NCI-H2081 treated with DMSO at 0.1 percent for 48 hours (cell line): Measurements from ENCODE around the gene SERPINA3.

Experiments
- DNase-seq: peaks from one replicate; lab custom pipeline; 2025; lab: John Stamatoyannopoulos, UW

The SERPINA3 gene

DNA sequence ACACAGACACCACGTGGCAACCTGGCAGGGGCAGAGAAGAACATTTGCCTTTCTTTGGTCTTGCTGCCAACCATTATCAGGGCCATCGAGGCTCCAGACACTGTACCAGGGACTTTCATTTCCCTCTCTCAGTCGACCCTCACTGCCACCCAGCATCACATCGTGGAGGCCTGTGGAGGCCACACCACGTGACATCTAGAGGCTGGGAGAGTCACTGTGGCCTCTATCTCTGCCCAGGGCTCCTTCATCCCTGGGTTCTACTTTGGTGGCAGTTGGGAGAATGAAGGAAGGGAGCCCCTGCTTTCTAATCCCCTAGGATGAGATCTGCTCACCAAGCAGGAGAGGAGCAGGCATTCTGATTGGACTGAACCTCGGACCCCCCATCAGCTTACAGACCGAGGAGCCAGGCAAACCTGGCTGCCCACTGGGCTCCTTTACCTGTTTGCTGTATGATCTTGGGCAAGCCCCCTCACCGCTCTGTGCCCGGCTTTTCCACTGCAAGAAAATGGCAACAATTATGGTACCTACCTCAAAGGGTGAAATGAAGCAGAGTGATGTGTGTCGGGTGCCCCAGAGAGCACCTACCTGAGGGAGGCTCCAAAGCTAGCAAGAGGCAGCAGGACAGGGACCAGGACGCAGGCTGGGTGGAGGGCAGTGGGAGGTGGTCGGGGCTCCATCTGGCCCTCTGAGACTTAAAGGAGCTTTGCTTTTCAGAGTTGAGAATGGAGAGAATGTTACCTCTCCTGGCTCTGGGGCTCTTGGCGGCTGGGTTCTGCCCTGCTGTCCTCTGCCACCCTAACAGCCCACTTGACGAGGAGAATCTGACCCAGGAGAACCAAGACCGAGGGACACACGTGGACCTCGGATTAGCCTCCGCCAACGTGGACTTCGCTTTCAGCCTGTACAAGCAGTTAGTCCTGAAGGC is 1.8 kb downstream of the SERPINA3 start:
- DNase-seq: no peak

DNA sequence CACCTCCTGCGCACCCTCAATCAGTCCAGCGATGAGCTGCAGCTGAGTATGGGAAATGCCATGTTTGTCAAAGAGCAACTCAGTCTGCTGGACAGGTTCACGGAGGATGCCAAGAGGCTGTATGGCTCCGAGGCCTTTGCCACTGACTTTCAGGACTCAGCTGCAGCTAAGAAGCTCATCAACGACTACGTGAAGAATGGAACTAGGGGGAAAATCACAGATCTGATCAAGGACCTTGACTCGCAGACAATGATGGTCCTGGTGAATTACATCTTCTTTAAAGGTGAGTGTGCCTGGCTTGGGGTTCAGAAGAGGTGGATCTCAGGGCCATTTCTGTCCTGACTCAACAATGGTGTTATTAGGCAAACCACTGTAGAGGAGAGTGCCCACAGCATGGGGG is 2.6 kb downstream of the SERPINA3 start:
- no peak for DNase-seq

DNA sequence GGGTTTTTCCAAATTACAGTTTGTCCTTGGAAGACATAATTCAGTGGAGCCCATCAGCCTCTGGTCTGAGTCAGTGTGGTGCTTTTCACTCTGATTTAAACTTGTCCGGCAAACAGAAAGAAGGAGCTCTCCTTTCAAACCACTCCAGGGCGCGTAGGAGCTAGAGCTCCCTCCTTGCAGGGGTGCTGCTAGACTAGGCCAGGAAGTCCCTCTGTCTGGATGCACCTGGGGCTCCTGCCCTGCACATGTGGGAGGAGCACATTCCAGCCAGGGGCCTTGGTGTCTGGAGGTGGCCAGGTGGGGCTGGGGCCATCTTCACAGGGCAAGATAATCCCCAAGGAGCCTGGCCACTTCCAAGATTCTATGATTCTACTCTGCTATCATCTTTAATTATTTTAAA is 3.1 kb downstream of the SERPINA3 start:
- DNase-seq: no peak

DNA sequence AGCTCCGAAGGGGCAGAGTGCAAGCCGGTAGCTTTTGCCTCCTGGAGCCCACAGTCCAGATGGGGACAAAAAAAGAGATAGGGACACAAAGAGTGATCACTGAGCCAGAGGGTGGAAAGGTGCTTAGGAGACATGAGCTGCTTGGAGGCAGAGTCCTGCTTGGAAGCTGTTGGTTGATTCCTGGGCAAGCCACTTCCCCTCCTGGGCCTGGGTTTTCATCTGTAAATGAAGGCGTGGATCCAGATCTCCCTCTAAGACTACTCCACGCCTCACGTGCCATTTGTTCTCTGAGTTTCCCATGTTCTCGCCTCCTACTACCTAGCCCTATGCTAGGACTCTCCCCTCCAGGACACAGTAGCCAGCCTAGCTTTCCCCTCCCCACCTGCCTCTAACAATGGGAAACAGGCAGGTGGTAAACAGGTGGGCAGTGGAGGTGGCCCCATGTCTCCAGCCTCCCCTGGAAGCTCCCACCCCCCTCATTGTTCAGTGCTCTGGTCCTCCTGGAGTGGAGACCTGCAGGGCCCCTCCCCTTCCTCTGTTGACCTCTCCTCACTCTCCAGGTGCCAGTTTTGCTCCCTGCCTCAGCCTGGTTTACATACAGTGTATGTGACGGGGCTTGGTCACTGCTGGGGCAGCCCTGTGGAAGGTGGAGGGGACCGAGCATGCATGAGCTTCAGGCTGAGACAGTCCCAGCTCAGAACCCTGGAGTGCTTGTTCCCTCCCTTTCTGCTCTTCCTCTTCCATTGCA is 3.8 kb downstream of the SERPINA3 start:
- DNase-seq: no peak

DNA sequence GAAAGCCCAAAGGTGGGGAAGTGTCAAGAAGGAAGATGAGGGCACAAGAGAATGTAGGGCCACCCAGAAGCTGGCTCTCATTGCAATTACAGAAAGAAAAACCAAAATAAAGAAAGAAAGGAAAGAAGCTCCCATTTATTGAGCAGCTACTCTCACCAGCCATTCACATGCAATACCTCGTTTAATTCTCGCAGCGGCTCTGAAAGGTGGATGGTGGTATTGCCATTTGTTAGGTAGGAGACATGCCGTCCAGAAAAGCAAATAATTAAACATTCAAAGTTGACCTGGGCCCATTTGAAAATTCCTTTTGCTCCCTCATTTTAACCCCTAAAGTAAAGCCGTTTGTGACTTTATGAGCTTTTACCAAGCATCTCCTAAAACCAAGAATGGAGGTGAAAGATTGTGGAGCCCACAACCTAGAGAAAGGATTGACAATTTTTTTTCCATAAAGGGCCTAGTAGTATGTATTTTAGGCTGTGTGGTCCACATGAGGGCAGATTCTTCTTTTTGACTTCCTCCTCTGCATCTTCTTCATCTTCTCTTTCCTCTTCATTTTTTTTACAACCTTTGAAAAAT is 5.3 kb downstream of the SERPINA3 start:
- no peak for DNase-seq

DNA sequence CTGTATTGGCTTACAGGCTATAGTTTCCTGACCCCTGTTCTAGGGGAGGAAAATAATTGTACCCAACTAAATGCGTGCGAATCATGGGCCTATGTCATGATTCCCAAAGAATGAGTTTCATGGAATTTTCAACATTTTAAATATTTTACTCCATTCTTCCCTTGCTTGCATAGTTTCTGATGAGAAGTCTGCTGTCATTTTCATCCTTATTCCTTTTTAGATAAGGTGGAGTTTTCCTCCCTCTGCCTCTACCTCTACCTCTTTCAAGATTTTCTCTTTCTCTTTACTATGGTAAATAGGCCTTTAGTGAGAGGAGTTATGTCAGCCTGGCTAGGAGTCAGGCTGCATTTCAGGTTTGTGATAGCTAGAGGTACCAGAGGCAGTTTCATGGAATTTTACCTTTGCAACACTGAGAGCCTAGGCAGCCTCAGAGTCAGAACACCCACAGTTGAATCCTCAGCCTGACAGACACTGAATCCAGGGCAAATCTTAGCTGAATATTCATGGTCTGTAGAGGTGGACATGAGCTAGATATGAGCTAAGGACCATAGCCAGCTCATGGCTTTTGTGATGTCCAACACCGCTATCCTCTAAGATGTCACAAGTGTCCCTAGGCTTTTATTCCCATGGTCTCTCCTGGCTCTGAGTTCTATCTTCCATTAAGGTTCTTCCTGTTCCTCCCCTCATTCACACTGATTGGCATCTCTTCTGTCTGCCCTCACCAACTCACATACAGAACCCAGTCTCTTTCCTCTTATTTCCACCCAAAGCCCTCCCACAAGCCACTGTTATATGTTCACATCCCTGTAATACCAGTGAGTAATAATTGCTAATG is 6.0 kb downstream of the SERPINA3 start:
- DNase-seq: no peak

DNA sequence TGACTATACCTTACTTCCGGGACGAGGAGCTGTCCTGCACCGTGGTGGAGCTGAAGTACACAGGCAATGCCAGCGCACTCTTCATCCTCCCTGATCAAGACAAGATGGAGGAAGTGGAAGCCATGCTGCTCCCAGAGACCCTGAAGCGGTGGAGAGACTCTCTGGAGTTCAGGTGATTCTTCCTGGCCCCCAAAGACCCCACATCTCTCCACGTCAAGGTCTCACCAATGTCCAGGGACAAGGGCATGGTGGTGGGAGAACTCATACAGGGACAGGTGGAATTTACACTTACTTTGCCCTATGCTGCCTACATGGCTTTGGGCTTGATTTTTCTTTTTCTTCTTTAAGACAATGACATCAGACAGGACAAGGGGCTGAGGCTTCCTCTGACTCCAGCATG is 7.1 kb downstream of the SERPINA3 start:
- DNase-seq: no peak

DNA sequence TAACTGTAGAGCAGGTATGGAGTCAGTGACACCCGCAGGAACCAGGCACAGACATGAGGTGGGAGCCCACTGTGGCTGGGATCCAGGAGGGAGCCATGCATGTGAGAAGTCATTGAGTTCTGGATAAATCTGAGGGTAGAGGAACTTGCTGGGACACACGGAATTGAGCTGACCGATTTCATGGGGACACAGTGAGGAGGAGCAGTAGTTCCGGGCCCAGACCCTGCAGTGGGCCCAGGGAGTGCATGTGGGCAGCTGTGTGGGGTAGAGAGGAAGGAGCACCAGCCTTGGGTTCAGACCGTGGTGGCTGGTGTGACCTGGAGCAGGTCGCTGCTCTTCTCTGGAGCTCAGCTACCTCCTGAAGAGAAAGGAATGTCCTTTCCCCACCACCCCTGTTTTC is 8.4 kb downstream of the SERPINA3 start:
- DNase-seq: no peak

DNA sequence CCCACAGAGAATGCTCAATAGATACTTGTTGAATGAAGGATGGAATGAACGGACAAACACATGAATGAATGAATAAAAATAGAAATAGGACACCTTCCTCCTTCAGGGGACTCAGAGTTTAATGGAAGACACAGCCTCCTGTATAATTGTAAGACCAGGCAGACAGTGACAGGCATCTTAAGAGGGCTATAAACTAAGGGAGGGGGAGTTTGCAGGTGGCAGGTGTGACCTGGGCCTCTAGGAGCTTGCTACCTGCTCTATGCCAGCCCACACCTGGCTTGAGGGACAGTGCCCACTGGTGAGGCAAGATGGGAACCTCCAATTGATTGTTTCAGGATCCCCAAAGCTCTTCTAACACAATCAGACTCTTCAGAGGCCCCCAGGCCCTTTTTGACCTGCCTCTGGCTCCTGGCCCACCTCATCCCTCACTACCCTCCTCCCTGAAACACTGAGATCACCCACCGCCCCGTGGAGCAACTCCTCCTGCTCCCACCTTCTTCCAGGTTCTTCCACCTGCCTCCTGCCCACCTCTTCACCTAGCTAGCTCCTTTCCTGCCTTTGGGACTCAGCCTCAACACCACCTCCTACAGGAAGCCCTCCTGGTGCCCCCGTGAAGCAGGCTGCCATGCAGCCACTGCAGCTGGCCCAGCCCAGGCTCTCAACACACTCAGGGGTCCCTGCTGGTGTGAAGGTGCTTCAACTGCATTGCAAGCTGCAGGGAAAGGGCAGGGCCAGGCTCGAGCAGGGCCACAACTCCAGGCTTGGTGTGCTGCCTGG is 9.4 kb downstream of the SERPINA3 start:
- no peak for DNase-seq

DNA sequence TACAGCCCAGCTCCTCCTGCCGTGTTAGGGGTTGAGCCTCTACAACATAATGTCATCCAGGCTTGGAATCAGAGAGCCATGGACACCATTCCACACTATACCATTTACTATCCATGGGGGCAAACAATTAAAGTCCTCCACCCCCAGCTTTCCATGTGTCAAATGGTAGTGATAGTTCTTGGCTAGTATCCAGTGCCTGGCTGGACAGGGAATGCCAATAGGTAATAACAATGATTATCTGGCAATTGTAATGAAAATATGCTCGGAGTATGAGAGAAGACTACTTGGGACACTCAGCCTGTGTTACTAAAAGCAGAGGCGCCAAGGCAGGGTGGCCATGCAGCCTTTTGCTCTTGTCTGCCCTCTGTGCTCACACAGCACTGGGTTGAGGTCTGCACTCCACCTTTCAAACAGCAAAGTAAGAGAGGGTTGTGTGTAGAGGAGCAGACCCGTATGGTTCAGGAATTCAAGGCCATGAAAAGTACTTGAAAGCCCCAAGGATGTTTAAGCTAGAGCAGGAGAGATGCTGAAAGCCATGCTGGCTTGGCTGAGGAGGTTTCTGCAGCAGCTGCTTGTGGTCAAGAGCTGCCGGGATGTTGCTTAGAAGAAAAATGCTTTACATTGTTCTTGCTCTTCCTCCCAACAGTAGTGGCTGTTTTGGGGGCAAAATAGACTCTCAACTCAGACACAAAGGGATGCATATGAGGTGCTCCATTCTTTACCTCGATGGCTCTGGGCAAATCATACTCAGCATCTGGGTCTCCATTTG is 10.6 kb downstream of the SERPINA3 start:
- no peak for DNase-seq

DNA sequence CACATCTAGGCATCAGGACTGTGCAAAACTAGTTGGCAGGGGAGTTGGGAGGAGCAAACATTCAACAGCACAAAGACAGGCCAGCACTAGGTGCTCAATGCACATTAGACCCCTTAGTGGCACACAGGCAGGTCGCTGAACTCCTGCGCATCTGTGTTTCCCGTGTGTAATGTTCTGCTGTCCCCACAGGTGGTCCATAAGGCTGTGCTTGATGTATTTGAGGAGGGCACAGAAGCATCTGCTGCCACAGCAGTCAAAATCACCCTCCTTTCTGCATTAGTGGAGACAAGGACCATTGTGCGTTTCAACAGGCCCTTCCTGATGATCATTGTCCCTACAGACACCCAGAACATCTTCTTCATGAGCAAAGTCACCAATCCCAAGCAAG is 11.2 kb downstream of the SERPINA3 start:
- no peak for DNase-seq

DNA sequence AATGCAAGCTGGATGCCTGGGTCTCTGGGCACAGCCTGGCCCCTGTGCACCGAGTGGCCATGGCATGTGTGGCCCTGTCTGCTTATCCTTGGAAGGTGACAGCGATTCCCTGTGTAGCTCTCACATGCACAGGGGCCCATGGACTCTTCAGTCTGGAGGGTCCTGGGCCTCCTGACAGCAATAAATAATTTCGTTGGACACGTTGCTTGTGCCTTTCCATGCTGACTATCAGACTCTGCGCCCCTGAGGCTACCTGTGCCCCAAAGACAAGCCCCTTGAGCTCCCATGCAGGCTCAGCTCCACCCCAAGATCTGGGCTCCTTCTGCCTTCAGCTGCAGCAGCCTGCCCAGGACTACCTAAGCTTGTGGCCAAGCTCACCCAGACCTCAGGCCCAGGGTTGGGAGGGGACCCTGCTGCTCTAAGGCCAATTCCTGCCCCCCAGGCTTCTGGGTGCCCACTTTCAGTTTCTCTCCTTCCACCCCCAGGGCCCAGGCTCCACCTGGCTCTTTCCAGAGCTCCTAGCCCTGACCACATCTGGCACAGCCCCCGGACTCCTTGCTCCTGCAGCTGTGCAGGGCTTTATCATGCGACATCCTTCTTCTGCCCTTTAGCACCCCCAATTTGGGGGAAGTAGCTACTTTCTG is 11.8 kb downstream of the SERPINA3 start:
- no peak for DNase-seq

DNA sequence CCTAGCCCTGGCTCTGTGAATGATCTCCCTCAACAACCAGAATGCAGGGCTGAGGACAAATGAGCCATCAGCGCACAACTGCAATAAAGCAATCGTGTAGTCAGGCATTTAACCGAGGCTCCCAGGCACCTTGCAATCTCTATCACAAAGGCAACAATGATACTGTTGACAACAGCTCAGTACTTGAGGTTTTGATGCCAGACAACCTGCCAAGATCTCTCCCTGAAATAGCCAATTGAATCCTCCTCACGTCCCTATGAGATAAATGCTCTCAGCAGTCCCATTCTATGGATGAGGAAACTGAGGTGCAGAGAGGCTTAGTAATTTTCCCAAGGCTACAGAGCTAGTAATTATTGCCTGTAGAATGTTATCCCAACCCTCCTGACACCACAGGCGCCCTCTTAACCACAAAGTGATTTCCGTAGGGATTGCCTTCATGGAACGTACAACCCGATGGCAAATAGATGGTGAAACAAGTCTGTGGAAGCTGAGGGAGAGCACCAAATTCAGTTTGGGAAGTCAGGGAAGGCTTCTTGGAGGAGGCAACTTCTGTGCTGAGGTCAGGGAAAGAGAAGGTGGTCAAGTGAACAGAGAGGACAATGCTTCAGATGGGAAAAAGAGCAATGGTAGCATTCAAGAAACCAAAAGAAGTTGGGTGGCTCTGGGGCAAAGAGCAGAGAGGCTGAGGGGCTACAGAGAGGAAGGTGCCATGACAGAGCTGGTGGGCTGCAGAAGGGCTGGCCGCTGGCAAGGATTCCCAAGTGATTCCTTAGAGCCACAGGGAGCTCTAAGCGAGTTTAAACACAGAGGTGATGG is 12.6 kb downstream of the SERPINA3 start:
- DNase-seq: no peak

DNA sequence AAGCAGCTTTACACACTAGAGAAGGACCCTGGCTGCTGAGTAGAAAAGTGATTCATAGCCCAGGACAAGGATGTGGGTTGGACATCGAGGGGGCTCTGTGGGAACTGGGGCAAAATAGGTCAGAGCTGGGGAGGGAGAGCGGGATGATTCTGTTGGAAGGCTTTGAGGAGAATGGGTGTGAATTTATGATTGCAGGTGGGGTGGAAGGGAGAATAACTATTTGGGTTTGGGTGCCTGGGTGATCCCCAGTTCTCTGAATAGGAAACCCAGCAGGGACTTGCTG is 13.1 kb downstream of the SERPINA3 start:
- DNase-seq: no peak

DNA sequence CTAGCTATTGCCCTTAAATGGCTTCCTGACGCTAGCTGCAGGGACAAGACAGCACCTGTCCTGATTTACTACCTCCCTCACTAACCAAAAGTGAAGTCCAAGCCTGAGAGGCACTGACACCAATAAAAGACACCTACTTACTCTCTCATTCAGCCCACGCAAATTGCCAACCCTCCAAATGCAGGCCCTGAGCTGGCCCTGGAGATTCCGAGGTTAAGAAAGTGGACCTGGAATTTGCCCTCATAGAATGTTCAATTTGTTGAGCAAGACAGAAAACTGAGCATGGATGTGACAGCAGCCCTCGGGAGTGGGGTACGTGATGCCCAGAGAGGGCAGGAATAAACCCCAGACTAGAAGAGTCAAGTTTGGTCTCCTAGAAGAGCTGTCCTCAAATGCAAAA is 16.4 kb downstream of the SERPINA3 start:
- no peak for DNase-seq

DNA sequence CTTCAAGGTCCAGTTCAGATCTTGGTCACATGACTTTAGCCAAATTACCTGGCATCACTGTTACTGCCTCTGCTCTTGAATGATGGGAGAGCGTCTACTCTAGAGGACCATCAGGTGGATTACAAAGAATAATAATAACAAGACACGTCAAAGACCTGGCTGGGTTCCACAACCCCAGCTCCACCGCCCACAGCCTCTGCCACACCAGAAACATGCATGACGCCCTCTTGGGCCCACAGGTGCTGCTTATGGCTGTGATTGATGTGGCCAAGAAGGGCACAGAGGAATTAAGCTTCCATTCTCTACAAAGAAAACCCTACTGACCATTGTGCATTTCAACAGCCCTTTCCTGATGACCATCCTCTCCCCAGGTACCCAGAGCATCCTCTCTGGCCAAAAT is 18.2 kb downstream of the SERPINA3 start:
- no peak for DNase-seq

DNA sequence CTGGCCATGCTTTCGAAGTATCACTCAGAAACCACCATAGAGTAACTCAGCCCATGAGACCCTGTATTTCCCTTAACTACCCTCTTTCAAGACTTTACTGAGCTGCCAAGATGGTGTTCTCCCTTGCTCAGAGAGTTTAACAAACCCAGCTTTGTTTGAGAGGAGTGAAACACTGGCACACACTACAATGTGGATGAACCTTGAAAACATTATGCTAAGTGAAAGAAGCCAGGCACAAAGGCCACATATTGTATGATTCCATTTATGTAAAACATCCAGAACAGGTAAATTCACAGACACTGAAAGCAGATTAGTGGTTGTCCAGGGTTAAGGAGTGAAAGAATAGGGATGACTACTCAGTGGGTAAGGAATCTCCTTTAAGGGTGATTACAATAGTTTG is 18.9 kb downstream of the SERPINA3 start:
- no peak for DNase-seq

DNA sequence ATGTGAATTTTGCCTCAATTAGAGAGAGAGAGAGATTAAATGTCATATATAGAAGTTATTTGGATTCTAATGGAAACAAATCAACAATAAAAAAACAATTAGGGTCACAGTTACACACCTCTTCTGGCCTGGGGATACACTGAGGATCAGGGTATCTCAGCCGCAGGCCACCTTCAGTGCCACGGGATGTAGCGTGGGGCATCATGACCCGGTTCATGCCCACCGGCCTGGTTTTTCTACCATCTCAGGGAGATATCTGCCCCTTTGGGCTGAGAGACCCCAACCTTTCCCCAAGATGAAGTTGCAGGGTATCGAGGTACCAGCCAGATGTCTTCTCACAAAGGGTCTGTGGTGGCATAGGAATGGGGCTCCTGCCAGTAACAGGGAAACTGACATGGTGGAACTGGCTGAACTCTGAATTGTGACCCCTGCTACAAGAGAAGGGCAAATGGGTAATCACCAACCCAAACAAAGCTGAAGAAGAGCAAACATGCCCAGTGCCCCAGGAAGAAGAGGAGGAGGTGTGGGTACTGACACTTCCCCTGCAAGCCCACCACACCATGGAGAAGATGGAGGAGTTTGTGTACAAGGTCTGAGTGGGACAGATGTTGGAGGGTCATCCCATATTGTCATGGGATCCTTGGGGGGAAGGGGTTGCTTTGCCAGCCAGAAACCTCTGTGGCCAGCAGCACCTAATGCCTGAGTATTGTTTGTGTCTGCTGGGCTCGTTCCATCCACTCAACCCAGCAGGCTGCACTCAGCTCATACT is 19.5 kb downstream of the SERPINA3 start:
- DNase-seq: no peak

DNA sequence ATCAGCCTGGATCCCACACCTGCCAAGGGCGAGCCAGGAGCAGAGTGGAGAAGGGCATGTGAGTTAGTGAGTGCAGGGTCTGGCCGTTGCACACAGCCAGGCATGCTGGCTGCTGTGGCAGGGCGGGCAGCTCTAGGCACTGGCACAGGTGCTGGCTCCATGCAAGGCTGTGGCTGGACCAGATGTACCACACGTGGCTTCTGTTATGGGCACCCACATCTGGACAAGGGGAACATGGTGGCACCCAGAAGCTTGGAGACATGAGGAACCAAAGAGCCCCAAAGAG is 20.1 kb downstream of the SERPINA3 start:
- no peak for DNase-seq
